GM21447 (cell line): ENCODE measurements around the gene DBNDD1.
"Not testable (repeated sequence)": the region's sequence is repeated elsewhere in the genome, so short reads cannot be mapped to it uniquely, and the experiment has no call there.

Experiments used
- ATAC-seq: cut with Tn5 transposase; IDR thresholded peaks from one replicate; pipeline ENCODE4 v1.9.1; 2021; ENCODE audit not compliant: unreplicated experiment

DBNDD1 gene

DNA sequence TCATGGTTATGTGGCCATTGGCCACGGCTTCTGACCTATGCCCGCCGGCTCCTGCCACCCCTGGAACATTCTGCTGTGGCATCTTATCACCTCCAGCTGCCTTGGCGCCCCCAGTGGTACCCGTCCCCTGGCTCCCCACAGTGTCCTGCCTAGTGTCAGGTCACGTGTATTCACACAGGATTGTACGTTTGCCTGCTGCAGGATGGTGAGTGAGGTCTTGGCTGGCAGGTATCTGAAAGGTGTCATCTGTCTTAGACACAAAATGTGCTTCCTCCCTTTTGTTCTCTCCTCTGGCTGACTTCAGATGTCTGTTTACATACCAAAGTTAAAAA lies 24.9 kb downstream of the DBNDD1 start:
- ATAC-seq, result no peak

- ATAC-seq, result no peak
Measured at GRCh38 chr16:89993971-89994370, 25.3 kb downstream of the DBNDD1 start.

DNA sequence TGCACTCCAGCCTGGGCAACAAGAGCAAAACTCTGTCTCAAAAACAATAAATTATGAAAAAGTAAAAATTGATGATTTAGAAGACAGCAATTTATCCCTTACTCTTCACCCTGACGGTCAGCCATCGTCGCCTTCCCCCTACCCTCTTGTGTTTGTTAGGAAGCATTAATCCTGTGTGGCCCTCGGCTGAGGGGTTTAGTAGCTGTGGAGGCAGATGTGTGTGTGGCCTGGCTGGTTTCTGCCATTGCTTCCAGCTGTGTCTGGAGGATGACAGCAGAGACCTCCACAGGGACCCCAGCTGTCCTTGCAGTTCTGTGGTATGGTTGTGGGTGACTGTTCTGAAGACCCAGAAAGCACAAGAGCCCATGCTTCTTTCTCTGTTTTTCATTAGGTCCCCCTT lies 25.9 kb downstream of the DBNDD1 start:
- ATAC-seq, result no peak

- no peak for ATAC-seq
Measured at GRCh38 chr16:89990799-89991198, 28.5 kb downstream of the DBNDD1 start.

DNA sequence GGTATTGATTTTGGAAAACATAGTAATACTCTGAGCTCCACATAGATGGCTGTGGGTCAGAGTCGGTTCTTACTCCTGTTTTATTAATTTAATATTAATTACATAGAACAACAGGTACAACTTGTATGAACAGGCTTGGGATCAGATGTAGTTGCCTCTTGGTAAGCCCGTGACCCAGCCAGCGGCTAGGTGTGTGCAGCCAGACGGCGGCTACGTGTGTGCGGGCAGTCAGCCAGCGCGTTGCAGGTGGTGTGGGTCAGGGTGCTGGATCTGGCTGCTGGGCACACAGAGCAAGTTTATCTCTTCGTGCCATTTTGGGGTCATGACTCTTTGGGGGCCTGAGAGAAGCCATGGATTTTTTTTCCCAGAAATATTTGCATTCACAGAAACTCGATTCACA lies 30.3 kb downstream of the DBNDD1 start:
- ATAC-seq, result no peak

DNA sequence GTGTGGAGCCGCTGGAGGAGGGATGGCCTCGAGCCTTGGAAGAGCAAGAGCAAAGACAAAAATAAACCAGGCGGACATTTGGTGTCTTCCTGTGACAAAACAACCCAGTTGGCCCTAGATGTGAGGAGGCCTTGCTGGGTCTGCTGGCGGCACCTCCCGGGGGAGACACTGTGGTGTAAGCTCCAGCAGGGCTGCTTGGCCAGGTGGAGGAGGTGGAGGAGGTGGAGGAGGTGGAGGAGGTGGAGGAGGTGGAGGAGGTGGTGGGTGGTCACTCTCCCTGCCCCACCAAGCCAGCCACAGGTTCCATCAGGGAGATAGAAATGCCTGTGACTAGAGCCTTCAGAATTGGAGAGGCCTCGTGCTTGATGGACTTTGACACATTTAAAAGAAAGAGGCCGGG lies 32.1 kb downstream of the DBNDD1 start:
- ATAC-seq, result no peak

DNA sequence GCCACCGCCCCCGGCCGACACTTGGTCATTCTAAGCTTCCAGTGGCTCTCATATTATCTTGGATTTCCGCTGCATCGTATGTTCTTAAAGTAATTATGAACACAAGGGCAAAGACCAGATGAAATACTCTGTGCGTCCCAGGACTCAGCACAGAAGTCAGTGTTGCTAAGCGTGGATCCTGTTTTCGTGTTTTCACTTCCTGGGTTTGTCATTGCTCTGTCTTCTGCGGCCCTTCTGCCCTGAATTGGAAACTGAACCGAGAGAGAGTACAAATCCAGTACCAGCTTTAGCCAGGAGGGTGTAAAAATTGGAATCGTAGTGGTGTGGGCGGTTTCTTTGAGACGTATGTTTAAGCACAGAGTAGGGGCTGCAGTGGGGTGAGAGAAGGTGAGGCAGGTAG lies 32.7 kb downstream of the DBNDD1 start:
- ATAC-seq, result no peak

DNA sequence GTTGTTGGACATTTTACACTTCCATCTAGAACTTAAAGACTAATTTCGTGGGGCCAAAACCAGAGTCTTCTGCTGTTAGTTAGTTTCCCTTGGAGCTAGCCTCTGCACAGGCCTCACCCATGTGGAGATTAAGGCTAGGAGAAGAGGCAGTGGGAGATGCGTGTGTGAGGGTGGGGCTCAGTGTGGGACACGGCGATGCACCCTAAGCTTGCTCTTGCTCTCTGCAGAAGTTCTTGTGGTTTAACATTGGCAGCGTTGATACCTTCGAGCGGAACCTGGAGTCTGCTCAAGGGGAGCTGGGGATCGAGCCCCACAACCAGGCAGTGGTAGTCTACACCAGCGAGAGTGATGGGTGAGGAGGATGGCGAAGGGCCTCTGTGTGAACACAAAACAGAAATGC lies 34.0 kb downstream of the DBNDD1 start:
- ATAC-seq, result no peak

- ATAC-seq, result no peak
Measured at GRCh38 chr16:89984216-89984615, 35.0 kb downstream of the DBNDD1 start.

- no peak for ATAC-seq
Measured at GRCh38 chr16:89983536-89983935, 35.7 kb downstream of the DBNDD1 start.

DNA sequence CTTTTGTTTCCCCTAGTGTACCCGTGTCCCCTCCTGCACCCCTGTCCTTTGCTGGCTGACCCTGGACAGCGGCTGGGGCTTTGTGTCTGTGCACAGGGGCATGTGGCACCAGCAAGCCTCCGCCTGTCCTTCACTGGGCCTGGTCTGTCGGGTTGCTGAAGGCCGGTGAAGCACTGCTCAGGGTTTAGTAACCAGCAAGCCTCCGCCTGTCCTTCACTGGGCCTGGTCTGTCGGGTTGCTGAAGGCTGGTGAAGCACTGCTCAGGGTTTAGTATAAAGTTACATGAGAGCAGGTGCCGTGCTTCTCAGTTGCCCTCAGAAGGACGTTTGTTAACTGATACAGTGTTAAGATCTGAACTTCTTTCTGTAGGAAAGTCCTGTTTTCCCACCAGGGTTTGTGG lies 36.9 kb downstream of the DBNDD1 start:
- ATAC-seq, result no peak

- ATAC-seq, result peak; percentile 85
Measured at GRCh38 chr16:89981414-89981813, 37.8 kb downstream of the DBNDD1 start.

DNA sequence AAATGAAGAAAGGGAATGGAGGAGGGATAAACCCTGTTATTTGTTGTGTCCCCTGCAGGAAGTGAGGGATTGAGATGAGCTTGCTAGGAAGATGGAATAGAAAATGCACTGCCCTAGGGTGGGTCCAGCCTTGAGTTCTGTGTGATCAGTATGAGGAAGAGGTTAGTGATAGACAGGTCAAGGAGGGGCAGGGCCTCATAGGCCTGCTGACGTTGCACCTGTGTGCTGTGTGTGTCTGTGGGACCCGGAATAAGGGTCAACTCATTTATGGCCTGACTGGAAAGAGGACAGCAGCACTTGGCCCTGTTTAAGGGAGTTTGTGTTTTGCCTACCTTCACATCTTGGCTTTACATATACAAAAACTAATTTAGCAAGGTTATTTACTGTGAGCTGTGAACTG lies 44.4 kb downstream of the DBNDD1 start:
- ATAC-seq, result no peak

GRCh38 chr16:89973654-89974335 lies 45.5 kb downstream of the DBNDD1 start:
- ATAC-seq, result no peak

DNA sequence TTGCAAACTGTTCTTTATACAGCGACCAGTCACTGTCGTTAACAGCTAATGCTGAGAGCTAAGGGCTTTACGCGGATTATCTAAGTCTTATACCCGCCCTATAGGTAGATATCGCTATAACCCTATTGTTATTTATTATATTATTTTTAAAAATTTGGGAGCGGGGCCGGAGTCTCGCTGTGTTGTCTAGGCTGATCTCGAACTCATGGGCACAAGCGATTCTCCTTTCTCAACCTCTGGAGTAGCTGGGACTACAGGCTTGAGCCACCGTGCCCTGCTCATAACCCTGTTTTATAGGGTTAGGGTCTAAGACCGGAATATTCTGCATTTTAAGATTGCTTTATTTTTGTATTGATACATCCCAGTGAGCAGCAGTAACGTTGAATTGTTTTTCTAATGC lies 46.0 kb downstream of the DBNDD1 start:
- no peak for ATAC-seq

DNA sequence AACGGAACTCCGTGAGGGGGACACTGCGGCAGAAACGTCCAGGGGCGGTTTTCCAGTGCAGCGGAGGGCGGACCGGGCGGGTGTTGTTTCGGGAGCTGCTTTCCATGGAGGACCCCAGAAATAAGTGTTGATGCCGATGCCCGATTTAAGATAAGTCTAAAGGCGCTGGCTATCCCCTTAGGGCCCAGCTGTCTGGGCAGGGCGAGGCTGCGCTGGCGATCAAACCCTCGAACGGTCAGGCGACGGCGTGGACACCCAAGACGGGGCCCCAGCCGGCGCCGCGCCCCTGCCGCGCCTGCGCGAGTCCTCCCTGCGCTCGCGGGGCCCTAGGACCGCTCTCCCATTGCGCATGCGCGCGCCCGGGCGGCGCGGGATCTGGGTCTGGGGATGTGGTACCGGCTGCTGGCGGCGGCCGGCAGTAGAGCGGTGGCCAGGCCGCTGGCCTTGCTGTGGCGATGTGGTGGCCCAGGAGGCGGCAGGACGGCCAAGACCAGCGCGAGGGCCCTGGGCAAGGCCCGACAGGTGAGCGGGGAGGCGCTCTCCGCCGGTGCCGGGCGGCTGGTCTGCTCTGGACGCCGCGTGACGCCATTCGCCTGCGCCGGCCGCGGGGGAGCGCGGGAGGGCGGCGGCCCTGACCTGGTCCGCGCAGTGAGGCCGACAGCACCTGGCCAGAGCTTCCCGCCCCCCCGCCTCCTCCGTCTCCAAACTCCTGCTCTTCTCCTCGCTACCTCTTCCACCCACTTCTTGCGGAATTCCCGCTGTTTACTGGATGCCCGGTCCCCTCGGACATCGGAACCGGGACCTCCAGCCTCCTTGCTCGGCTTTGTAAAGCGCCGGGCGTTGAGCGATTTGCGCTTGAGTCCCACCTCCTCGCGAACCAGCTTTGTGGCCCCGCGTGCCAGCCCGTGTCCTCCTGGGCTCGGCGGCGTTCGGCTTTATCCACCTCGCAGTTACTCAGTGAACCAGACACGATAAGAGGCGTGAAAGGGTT lies 46.7 kb downstream of the DBNDD1 start:
- peak; percentile 62 for ATAC-seq

DNA sequence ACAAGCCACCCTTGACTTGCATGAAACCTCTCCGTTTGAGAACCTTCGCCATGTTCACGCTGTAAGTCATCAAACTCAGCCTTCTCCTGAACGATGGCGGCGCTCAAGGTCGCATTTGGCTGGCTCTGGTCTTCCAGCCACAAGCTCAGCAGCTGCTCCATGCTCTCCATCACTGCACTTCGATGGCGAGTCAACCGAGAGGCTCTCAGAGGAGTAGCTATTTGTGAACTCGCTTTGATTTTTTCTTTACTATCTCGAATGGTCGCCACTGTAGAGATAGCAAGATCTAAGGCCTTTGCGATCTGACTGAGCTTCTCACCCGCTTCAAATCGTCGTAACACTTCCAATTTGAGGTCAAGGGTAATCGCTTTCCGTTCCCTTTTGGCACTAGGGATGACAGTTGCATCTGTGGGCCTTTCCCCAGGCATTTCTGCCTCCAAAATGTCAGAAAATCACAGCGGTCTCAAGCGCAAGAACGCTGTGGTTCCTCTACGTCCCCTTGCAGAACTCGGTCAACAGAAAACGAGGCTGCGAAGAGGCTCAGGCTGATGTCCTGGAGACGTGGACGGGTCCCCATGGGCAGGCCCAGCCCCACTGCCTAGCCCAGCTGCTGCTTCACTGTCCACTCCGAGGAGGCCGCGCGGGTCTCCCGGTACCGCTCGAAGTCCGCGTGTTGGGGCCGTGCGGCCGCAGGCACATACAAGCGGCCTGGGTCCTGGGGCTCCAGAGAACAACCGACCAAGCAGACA lies 47.6 kb downstream of the DBNDD1 start:
- ATAC-seq, result no peak

DNA sequence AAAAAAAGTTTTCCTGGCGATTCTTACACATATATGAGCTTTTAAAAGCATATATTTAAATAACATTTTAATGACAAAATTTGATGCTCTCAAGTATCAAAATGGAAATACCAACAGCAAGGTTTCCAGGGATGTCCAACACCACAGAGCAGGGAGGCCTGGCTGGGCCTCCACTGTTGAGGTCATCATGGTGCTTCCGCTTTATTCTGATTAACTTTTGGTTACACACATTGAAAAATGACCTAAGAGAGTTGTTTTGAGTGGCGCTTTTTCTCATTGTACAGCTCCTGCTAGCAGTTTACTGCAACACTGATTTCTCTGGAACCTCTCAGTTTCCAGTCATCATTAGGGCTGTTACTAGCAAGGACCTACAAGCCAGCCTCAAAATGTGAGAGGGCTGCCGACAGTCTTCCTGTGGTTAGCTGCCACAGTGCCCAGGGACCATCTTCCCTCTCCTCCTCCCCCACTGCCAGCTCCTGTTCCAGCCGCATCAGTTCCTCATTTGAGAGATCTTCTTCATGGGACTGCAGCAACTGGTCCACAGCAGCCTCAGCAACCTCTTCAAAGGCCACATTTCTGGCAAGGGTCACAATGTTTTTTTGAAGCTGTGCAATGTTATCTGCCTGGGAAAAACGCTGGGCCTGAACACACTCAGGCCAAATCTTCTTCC lies 49.4 kb downstream of the DBNDD1 start:
- no peak for ATAC-seq

DNA sequence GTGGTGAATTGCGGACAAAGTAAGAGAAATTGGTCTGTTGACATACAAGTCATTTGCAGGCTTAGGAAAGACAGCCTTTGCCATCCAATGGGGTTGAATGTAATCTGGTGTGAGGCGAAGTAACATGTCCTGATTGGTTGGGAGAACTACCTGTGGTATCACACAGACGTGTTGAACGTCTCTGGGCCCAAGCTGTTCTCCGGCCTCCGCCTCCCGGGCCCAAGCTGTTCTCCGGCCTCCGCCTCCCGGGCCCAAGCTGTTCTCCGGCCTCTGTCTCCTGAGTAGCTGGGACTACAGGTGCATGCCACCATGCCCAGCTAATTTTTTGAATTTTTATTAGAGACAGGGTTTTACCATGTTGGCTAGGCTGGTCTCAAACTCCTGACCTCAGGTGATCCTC lies 51.2 kb downstream of the DBNDD1 start:
- ATAC-seq, result not testable (repeated sequence)

DNA sequence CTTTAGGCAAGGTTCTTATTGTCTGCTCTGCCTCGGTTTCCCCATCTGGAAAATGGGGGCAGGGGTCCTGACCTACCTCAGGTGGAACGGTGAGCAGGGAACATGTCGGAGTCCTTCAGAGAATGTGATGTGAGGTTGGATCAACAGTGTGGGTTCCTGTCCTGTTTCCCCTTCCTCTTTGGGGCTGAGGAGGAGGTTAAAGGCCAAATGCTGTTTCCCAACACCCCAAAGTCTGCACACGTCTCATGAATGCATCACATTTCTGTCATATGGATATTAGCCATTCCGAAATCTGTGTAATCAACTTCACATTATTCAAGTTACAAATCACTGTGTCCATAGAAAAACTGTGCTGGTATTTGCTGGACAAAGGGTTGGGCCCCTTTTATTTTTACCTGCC lies 51.8 kb downstream of the DBNDD1 start:
- ATAC-seq, result not testable (repeated sequence)

DNA sequence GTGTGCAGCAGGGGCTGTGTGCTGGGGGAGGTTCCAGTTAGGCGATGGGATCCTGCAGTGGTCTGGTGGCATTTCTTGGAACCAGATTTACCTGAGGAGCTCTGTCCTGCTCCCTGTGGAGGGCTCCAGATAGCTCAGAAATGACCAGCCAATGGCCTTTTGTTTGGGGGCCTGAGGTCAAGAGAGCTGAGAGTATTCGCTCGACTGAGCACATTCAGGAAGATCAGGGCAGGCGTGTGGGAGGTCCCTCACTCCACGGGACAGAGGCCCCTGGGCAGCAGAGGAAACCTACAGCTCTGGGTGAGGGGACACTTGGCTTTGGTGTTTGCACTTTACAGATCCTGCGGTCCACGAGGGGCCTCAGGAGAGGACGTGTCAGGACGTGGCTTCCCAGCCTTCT lies 52.5 kb downstream of the DBNDD1 start:
- no peak for ATAC-seq
